Thoracic aorta (tissue), 2 donors: ENCODE measurements around the gene B3GALT4. TPM values are rescaled to one million over a fixed set of nuclear protein-coding genes. Genes with fewer than 3 reads are reported as not detected.
A peak's percentile ranks its signal among the peaks of the same experiment; 100 is the strongest.

ENCODE experiments used
- ATAC-seq: fragments of 150-250 bp; one replicate; pipeline ENCODE4 v1.8.0; 2017; ENCODE audit warnings: low read depth; ENCODE audit not compliant: insufficient number of reproducible peaks, low FRiP score
- DNase-seq: peaks from one replicate; pipeline ENCODE4 v3.0.0-alpha.2; 2020; ENCODE audit warnings: low spot score
- H3K27ac ChIP-seq, 2 donors: fragments of 200-600 bp; sonication (generic); 1 replicate in 1 of 2; 2 replicates in 1 of 2; pipeline ENCODE4 v1.5.1; 2016; ENCODE audit warnings: mild to moderate bottlenecking in 2 of 2, moderate library complexity in 2 of 2
- H3K27me3 ChIP-seq: fragments of 200-600 bp; sonication (generic); replicated peaks from 2 replicates; pipeline ENCODE4 v1.6.0; 2016; ENCODE audit warnings: mild to moderate bottlenecking; ENCODE audit not compliant: insufficient read depth
- H3K36me3 ChIP-seq: fragments of 200-600 bp; sonication (generic); one replicate; pipeline ENCODE4 v1.5.1; 2016
- H3K4me1 ChIP-seq, 2 donors: fragments of 200-600 bp; sonication (generic); 1 replicate in 1 of 2; 2 replicates in 1 of 2; pipeline versions ENCODE4 v1.5.1 to v1.6.0; 2016; ENCODE audit warnings: low read depth in 2 of 2, mild to moderate bottlenecking in 1 of 2; ENCODE audit not compliant: control insufficient read depth in 1 of 2
- H3K4me3 ChIP-seq: fragments of 200-600 bp; sonication (generic); 2 replicates; pipeline ENCODE4 v1.5.1; 2016; ENCODE audit warnings: mild to moderate bottlenecking
- H3K9me3 ChIP-seq: fragments of 200-600 bp; sonication (generic); 2 replicates; pipeline ENCODE4 v1.5.1; 2016
- total RNA-seq, 2 donors: library from RNA; depleted of rRNA; stranded (reverse); fragments of >200 nt; gene quantifications; one replicate each; pipeline versions ENCODE4 v1.1.0 to v1.2.3, GENCODE V29; 2016
- TF ChIP-seq, protein P1 (sequence below): fragments of 200-600 bp; sonication (generic); IDR thresholded peaks from one replicate; pipeline ENCODE4 v1.5.1; 2019; ENCODE audit warnings: antibody characterized with exemption

B3GALT4 gene
- total RNA-seq, 2 donors from 2014 or later = 18.1 to 27.3 TPM

- Histone ChIP-seq H3K4me1 (no peaks in the 10 kb centered on the region), H3K27ac (no peak overlapping the region), H3K27me3 (peaks cover 8% of the 10 kb centered on the region), H3K9me3 (no peaks in the 10 kb centered on the region), H3K36me3 (no peaks in the 10 kb centered on the region), H3K4me3 (no peak overlapping the region)
- ATAC-seq (no peak), DNase-seq (no peak)
- TF ChIP-seq, protein P1, sequence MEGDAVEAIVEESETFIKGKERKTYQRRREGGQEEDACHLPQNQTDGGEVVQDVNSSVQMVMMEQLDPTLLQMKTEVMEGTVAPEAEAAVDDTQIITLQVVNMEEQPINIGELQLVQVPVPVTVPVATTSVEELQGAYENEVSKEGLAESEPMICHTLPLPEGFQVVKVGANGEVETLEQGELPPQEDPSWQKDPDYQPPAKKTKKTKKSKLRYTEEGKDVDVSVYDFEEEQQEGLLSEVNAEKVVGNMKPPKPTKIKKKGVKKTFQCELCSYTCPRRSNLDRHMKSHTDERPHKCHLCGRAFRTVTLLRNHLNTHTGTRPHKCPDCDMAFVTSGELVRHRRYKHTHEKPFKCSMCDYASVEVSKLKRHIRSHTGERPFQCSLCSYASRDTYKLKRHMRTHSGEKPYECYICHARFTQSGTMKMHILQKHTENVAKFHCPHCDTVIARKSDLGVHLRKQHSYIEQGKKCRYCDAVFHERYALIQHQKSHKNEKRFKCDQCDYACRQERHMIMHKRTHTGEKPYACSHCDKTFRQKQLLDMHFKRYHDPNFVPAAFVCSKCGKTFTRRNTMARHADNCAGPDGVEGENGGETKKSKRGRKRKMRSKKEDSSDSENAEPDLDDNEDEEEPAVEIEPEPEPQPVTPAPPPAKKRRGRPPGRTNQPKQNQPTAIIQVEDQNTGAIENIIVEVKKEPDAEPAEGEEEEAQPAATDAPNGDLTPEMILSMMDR = no peak
Measured at GRCh38 chr6:33241968-33242367, 35.0 kb upstream of the B3GALT4 start.

- no peak overlapping the region for H3K4me3 ChIP-seq
- H3K4me1 ChIP-seq = peaks cover 3 to 5% of the 10 kb centered on the region in 2 donors
- DNase-seq (no peak), ATAC-seq (no peak)
- no peaks in the 10 kb centered on the region for H3K9me3 ChIP-seq
- H3K27ac ChIP-seq = no peak overlapping the region
- H3K27me3 ChIP-seq = peaks cover 8% of the 10 kb centered on the region
- H3K36me3 ChIP-seq = no peaks in the 10 kb centered on the region
- TF ChIP-seq, protein P1 = no peak
Measured at GRCh38 chr6:33243476-33243875, 33.4 kb upstream of the B3GALT4 start.

- peak overlapping the region; percentile 94 for H3K27ac ChIP-seq
- TF ChIP-seq, protein P1 = peak; percentile 98
- H3K9me3 ChIP-seq = no peaks in the 10 kb centered on the region
- H3K27me3 ChIP-seq = peaks cover 8% of the 10 kb centered on the region
- ATAC-seq (peak; percentile 22), DNase-seq (peak; percentile 64)
- H3K4me3 ChIP-seq = peak overlapping the region; percentile 71
- H3K36me3 ChIP-seq = peaks cover 10% of the 10 kb centered on the region
- peaks cover 12 to 25% of the 10 kb centered on the region in 2 donors for H3K4me1 ChIP-seq
Measured at GRCh38 chr6:33247977-33248642, 28.8 kb upstream of the B3GALT4 start.

GRCh38 chr6:33248643-33248931 lies 28.3 kb upstream of the B3GALT4 start:
- Histone ChIP-seq H3K27me3 (peaks cover 8% of the 10 kb centered on the region), H3K27ac (peak overlapping the region; percentile 94), H3K4me1 (peaks cover 12 to 25% of the 10 kb centered on the region in 2 donors), H3K9me3 (no peaks in the 10 kb centered on the region), H3K4me3 (peak overlapping the region; percentile 71), H3K36me3 (peaks cover 10% of the 10 kb centered on the region)
- ATAC-seq = no peak
- TF ChIP-seq, protein P1 = no peak
- no peak for DNase-seq

GRCh38 chr6:33248932-33249731 lies 27.8 kb upstream of the B3GALT4 start:
- Histone ChIP-seq H3K36me3 (peaks cover 10% of the 10 kb centered on the region), H3K9me3 (no peaks in the 10 kb centered on the region), H3K4me3 (peak overlapping the region; percentile 71), H3K27ac (peak overlapping the region; percentile 94 to 95), H3K27me3 (peaks cover 8% of the 10 kb centered on the region), H3K4me1 (peaks cover 12 to 25% of the 10 kb centered on the region in 2 donors)
- peak; percentile 94 for DNase-seq
- peak; percentile 98 for ATAC-seq
- TF ChIP-seq, protein P1 = no peak
